Right lobe of liver (tissue), 4 donors: ENCODE results near the gene SMCO3.

Experiments
- CTCF ChIP-seq, 4 donors: fragments of 200-600 bp in 3 of 4; fragments of 450-650 bp in 1 of 4; IDR thresholded peaks; one replicate each; pipeline versions ENCODE4 v1.5.1 to v1.8.0; 2016 to 2022; ENCODE audit warnings: antibody characterized with exemption in 4 of 4, mild to moderate bottlenecking in 2 of 4
- POLR2A ChIP-seq: fragments of 450-650 bp; IDR thresholded peaks from one replicate; pipeline ENCODE4 v1.6.1; 2017; ENCODE audit warnings: antibody characterized with exemption, mild to moderate bottlenecking
- donor health status: DM: no; HTN: no; CAD: no.
- donor health status: DM: no; HTN: no; CAD: no.
- donor health status: DM: no; HTN: yes; CAD: no.

- TF ChIP-seq CTCF (IDR thresholded peaks at IDR 0.05) (no peak), POLR2A (no peak)
Measured at GRCh38 chr12:14766649-14767215, 47.2 kb downstream of the SMCO3 start.
